Ishikawa (cell line): ENCODE data around the gene HIVEP2.
A peak's percentile ranks its signal among the peaks of the same experiment; 100 is the strongest.

Experiments used
- CEBPB ChIP-seq: IDR thresholded peaks from 2 replicates; pipeline ENCODE4 v1.6.1; 2012
- CREB1 ChIP-seq: IDR thresholded peaks from 2 replicates; pipeline ENCODE4 v1.6.1; 2012; ENCODE audit warnings: low read depth
- EGR1 ChIP-seq: IDR thresholded peaks from 2 replicates; pipeline ENCODE4 v1.6.1; 2012
- EP300 ChIP-seq: IDR thresholded peaks from 2 replicates; pipeline ENCODE4 v1.6.1; 2012; ENCODE audit warnings: borderline replicate concordance
- FOXM1 ChIP-seq: IDR thresholded peaks from 2 replicates; pipeline ENCODE4 v1.6.1; 2012; ENCODE audit warnings: low read depth, borderline replicate concordance
- NFIC ChIP-seq: IDR thresholded peaks from 2 replicates; pipeline ENCODE4 v1.6.1; 2012
- RAD21 ChIP-seq: IDR thresholded peaks from 2 replicates; pipeline ENCODE4 v1.6.1; 2012; ENCODE audit warnings: low read depth
- REST ChIP-seq: IDR thresholded peaks from 2 replicates; pipeline ENCODE4 v1.6.1; 2012; ENCODE audit warnings: low read depth, mild to moderate bottlenecking
- TAF1 ChIP-seq: IDR thresholded peaks from 2 replicates; pipeline ENCODE4 v1.6.1; 2012; ENCODE audit warnings: low read depth, mild to moderate bottlenecking
- TCF12 ChIP-seq: IDR thresholded peaks from 2 replicates; pipeline ENCODE4 v1.6.1; 2012; ENCODE audit warnings: low read depth
- TEAD4 ChIP-seq: IDR thresholded peaks from 2 replicates; pipeline ENCODE4 v1.6.1; 2012
- YY1 ChIP-seq: IDR thresholded peaks from 2 replicates; pipeline ENCODE4 v1.6.1; 2012; ENCODE audit warnings: low read depth
- ZBTB7A ChIP-seq: IDR thresholded peaks from 2 replicates; pipeline ENCODE4 v1.6.1; 2012; ENCODE audit warnings: low read depth
- TF ChIP-seq, protein P1 (sequence below): IDR thresholded peaks from 2 replicates; pipeline ENCODE4 v1.6.1; 2012
- TF ChIP-seq, protein P2 (sequence below): IDR thresholded peaks from 2 replicates; pipeline ENCODE4 v1.6.1; 2012

Gene HIVEP2

GRCh38 chr6:142851601-142852000 lies 93.4 kb downstream of the HIVEP2 start:
- TF ChIP-seq CEBPB (no peak), ZBTB7A (no peak), REST (no peak), NFIC (no peak), TEAD4 (no peak), CREB1 (no peak), TCF12 (no peak), YY1 (no peak), RAD21 (no peak), TAF1 (no peak), EGR1 (no peak), EP300 (no peak), FOXM1 (no peak)
- TF ChIP-seq, protein P1, sequence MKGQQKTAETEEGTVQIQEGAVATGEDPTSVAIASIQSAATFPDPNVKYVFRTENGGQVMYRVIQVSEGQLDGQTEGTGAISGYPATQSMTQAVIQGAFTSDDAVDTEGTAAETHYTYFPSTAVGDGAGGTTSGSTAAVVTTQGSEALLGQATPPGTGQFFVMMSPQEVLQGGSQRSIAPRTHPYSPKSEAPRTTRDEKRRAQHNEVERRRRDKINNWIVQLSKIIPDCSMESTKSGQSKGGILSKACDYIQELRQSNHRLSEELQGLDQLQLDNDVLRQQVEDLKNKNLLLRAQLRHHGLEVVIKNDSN, result no peak
- TF ChIP-seq, protein P2, sequence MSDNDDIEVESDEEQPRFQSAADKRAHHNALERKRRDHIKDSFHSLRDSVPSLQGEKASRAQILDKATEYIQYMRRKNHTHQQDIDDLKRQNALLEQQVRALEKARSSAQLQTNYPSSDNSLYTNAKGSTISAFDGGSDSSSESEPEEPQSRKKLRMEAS, result no peak

DNA sequence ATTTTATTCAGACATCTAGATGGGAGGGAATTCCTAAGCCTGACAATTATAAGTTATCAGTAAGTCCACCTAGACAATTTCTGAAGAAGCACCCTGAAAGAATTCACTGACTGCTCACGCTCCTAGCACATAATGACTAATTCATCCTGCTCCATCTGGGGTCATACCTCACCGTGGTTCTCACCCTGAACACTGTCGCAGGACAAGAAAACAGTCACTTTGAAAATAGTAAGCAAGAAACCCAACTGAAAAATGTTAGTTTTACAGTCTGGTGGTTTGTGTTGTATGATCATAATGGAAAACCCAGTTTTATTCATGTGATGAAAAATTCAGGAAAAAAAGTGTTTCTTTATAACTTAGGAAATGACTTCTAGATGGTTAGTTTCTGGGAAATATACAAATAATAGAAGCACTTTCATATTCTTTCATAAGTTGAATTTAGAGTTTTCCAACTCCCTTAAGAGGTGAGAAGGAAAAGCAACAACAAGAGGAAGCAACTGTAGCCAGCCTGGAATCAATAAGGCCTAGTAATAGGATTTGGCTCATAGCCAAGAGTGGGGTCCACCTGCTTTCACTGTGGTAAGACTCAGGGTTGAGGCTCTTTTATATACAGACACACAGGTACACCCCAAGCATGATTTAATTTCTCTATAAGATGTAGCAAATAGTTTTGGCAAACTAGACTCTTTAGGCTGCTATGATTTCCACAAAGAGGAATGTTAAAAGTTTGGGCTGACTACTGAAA lies 94.1 kb downstream of the HIVEP2 start:
- TF ChIP-seq NFIC (0 out of 2 replicates have a peak, but pooled peaks have one; percentile 18), CEBPB (no peak), EGR1 (no peak), YY1 (no peak), TEAD4 (no peak)

DNA sequence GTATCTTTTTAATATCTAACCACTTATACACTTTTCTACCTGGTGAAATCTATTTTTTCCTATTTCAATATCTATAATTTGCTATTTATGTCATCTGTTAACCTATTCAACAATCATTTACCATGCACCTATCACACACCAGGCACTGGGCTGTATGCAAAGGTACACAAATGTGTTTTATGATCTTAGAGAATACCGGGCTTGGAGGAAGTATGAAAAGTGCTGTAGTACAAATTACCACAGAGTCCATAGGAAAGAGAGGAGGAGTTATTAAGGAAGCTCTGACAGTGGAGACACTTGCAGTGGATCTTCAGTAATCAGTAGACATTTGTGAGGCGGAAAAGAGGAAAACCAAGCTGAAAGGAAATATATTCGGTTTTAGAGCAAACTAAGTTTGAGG lies 96.0 kb downstream of the HIVEP2 start:
- TF ChIP-seq TAF1 (no peak), NFIC (no peak), ZBTB7A (no peak), TEAD4 (no peak), RAD21 (no peak), EGR1 (no peak), CREB1 (no peak), REST (no peak), FOXM1 (no peak)
- TF ChIP-seq, protein P1, result no peak

- no peak for TF ChIP-seq RAD21
- no peak for TF ChIP-seq EP300
These were observed 96.8 kb downstream of the HIVEP2 start for GRCh38 chr6:142848156-142848555.

DNA sequence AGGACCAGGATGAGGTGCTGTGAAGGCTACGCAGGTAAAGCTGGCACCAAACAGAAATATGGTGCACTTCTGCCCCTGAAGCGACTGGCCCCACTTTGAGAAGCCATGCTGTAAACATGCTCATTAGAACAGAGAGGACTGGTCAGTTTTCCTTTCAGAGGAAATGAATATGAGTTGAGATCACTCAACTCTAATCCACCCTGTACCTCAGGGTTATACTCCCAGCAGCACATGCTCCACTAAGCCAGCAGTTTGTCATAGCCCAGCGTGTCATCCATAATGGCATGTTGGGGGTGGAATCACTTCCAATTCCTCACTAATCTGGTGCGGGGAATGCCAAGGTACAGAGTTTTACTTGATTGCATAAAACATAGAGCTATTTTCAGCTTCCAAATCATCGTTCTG lies 98.1 kb downstream of the HIVEP2 start:
- TF ChIP-seq TCF12 (no peak), NFIC (no peak), ZBTB7A (no peak), FOXM1 (no peak), CEBPB (no peak)
- TF ChIP-seq, protein P1, result no peak

DNA sequence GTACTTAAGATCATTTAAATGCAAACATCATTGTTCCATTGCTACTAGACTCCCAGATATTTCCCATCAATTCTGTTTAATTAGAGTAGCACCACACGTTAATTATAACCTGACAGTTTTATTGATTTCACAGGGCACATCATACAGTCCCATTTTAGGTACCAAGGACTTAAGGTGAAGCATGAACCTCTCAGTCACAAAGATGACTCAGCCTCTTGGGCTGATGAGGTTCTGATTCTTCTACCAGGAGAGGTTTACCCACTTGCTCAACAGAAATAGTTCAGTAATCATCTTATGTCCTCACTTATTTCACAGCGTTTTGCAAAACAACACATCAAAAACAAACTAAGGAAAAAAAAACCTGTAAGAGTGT lies 98.5 kb downstream of the HIVEP2 start:
- no peak for TF ChIP-seq YY1
- no peak for TF ChIP-seq TEAD4
- no peak for TF ChIP-seq FOXM1
- TF ChIP-seq RAD21, result no peak
- no peak for TF ChIP-seq NFIC
- no peak for TF ChIP-seq REST
- no peak for TF ChIP-seq EGR1
- TF ChIP-seq ZBTB7A, result no peak
- TF ChIP-seq, protein P2, result no peak
- no peak for TF ChIP-seq CREB1
- no peak for TF ChIP-seq EP300
- no peak for TF ChIP-seq CEBPB
- no peak for TF ChIP-seq TAF1
- TF ChIP-seq, protein P1, result no peak
- TF ChIP-seq TCF12, result no peak
